HG03575 (cell line): ENCODE data around the gene PPL.

Experiments used
- ATAC-seq: cut with Tn5 transposase; IDR thresholded peaks from one replicate; pipeline ENCODE4 v1.9.1; 2021; ENCODE audit not compliant: unreplicated experiment, insufficient number of reproducible peaks, low FRiP score; ENCODE audit errors: extremely low read depth

Gene PPL

DNA sequence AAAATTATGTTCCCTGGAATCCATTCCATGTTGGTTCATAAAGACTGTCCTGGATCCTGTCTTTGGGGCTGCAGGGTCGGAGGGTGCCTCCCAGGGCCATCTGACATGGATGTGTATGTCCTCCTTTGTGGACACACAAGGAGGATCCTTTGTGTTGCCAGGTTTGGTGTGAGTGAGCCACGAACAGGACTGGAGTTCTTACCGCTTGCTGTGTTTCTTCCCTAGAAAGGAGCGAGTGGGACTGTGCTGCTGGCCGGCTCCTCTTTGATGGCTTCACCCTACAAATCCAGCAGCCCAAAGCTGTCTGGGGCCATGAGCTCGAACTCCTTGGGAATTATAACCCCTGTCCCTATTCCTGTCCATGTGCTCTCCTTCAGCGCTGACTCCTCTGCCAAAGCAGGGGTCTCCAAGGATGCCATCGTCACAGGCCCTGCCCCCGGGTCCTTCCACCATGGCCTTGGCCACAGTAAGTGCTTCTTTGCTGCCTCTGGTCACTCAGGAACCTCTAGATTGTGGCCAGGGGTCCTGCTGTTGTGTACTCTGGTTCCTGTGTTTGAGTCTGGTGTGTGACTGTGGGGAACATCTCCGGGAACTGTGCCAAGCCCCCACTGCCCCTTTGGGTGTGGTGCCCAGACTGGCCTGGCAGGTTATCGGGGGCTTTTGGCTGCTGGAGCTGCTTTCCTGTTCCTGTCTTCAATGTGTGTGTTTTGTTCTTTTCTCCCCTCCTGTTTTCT, 60.1 kb downstream of the PPL start:
- no peak for ATAC-seq

DNA sequence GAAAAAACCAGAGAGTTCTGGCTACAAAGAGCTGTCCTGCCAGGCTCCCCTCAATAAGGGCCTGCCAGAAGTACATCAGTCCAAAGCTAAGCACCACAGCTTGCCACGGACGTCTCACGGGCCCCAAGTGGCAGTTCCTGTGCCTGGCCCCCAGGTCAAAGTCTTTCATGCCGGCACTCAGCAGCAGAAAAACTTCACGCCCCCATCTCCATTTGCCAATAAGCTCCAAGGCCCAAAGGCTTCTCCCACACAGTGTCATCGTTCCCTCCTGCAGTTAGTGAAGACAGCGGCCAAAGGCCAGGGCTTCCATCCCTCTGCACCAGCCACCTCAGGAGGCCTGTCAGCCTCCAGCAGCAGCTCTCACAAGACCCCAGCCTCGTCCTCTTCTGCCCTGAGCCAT, 62.3 kb downstream of the PPL start:
- no peak for ATAC-seq

DNA sequence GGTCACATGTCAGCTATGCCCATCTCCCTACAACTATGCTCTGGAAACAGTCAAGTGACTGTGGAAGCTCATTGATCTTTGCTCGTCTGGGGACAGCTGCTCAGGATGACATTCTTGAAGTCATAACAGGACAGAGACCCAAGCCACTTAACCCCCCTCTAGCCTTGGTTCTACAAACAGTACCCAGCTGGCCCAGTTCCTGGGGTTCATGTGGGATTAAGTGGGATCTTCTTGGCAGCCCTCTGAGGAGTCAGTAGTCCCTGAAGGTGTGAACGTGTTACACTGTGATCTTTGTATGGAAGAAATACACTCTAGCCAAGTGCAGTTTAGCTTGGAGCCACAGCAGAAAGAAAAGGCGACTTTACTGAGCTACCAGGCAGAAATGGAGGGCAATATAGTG, 63.9 kb downstream of the PPL start:
- ATAC-seq = no peak

DNA sequence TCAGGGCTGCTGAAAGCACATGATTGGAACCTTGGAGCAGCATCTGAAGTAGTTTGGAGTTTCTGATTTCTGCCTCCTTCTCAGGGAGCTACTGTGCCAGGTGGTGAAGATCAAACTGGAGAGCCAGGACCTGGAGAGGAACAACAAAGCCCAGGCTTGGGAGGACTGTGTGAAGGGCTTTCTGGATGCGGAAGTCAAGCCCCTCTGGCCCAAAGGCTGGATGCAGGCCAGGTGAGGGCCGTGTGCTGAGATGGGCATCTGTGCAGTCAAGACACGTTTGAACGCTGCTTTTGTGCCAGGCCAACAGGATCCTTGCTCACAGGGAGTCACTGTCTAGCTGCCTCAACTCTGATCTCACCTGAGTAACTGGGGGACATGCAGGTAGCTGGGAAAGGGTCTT, 65.9 kb downstream of the PPL start:
- ATAC-seq = no peak

DNA sequence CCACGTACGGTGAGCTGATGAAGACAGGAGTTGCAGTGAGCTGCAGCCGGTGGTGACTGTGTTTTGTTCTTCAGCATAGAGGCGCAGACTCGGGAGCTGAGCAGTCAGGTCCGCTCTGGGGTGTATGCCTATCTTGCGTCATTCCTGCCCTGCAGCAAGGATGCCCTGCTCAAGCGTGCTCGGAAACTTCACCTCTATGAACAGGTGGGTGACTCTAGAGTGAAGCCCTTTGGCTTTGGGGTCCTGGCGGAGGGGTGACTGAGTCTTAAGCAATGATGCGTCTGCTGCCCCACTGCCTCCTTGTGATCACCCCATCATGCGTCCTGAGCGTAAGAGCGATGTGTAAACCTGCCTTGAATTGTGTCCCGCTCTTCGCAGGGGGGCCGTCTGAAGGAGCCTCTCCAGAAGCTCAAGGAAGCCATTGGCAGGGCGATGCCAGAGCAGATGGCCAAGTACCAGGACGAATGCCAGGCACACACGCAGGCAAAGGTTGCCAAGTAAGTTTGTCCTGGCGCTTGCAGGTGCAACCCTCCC, 66.7 kb downstream of the PPL start:
- no peak for ATAC-seq

DNA sequence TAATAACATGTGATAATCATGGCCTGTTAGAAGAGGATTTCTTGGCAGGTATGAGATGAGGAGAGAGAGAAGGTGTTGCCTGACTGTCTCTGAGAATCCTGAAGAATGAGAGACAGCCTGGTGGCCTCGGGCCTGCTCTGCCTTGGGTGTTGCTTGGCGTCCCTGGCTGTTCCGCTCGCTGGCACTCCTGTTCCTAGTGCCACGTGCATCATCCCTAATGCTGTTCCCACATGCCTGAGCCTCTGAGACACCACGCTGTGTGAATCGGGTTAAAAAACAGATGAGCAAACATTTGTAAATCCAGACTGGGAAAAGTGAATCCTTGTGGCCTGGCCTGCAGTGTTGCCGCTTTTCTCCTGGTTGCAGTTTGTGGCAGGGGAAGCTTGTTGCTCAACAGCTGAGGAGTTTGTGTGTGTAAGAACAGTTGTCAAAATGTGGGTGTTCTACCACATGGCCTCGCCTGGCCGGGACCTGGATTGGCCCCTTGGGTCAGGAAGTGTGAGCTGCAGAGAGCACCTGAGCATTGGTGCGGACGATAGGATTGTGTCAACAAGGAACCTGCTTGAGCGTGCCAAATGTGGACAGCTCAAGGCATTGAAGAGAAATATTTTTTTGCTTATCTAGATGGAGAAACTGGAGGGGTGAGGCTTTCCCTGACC, 67.7 kb downstream of the PPL start:
- ATAC-seq = no peak

DNA sequence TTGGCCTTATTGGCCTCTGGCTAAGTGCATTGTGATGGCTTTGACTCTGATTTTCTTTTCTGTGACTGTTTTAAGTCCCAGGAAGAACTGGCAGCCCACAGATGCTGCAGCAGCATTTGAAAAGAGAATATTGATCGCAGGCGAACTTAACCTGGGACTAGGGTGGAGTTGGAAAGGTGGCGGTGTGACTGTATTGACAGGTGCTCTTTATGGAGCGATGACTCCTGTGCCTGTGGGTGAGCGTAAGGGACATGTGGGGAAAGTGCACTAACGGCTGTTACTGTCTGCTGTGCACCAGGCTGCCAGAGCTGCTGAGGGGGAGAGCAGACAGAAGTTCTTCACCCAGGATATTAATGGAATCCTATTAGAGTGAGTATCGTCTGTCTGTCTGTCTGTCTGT, 68.4 kb downstream of the PPL start:
- ATAC-seq = no peak

DNA sequence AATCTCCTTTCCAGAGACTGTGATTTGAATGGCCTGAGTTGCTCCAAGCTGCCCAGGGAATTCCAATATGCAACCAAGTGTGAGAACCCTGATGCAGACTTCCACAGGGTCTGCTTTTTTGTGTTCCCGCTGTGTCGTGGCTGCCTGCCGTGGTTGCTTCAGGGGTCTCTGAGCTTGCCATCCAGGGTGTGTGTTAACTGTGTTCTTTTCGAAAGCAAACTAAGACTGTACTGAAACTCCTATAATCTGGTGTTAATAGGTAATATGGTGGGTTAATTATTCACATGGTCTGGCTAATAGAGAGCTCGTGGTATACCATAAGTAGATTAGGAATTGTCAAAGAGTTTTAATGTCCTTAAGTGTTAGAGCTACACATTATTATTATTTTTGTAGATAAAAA, 68.9 kb downstream of the PPL start:
- no peak for ATAC-seq

DNA sequence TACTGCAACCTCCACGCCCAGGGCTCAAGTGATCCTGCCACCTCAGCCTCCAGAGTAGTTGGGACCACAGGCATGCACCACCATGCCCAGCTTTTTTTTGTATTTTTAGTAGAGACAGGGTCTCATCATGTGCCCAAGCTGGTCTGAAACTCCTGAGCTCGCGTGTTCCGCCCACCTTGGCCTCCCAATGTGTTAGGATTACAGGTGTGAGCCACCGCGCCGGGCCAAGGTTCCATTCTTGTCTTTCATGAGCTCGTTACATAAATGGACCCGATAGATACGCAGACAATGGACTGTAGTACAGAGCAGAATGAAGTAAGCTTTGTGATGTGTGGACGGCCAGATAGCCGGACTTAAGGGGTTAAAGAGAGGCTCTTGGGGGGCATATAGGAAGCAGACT, 70.4 kb downstream of the PPL start:
- no peak for ATAC-seq

DNA sequence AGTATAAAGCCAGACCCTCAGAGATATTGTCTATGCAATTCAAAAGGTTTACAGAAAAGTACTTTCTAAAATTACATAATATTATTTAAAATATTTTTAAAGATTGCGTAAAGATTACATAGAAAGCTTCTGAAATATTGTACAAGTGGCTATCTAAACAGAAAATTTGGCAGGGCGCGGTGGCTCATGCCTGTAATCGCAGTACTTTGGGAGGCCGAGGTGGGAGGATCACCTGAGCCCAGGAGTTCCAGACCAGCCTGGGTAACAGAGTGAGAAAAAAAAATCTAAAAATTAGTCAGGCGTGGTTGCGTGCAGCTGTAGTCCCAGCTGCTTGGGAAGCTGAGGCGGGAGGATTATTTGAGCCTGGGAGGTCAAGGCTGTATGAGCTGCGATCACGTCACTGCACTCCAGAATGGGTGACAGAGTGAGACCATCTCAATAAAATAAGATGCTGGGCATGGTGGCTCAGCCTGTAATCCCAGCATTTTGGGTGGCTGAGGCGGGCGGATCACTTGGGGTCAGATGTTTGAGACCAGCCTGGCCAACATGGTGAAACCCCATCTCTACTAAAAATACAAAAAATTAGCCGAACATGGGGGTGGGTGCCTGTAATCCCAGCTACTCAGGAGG, 71.6 kb downstream of the PPL start:
- no peak for ATAC-seq

DNA sequence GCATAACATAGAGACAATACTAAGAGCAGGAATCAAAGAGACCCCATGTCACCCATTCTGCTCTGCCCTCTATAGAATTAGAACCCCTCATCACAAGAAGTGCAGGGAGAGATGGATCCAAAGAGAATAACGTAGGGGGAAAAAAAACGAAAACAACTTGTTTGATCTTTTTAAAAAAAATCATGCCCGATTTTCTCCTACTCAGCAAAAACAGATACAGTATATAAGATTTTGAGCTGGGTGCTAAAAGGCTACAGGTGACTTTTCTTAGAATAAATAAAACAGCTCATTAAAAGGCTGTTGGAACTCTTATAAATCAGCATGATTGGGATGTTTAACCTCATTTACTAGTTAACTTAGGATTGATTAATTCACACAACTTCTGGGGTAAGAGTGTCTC, 72.2 kb downstream of the PPL start:
- ATAC-seq = no peak

DNA sequence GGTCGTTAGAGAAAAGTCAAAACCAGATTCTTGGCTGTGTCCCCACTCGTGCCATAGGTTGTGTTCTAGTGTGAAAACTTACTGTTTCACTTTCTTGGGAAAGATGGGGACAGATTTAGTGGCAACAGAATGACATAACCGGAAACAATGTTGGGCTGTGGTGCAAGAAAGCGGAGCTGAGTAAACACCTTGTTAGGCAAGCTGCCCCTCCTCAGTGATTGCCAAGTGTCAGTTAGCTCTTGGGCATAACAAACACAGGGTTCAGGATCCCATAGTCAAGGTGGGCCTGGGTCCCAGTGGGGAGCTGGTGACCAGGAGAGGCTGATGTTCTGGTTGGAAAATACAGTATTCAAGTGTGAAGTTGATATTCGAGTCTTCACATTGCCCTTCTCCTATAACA, 74.3 kb downstream of the PPL start:
- ATAC-seq = no peak

DNA sequence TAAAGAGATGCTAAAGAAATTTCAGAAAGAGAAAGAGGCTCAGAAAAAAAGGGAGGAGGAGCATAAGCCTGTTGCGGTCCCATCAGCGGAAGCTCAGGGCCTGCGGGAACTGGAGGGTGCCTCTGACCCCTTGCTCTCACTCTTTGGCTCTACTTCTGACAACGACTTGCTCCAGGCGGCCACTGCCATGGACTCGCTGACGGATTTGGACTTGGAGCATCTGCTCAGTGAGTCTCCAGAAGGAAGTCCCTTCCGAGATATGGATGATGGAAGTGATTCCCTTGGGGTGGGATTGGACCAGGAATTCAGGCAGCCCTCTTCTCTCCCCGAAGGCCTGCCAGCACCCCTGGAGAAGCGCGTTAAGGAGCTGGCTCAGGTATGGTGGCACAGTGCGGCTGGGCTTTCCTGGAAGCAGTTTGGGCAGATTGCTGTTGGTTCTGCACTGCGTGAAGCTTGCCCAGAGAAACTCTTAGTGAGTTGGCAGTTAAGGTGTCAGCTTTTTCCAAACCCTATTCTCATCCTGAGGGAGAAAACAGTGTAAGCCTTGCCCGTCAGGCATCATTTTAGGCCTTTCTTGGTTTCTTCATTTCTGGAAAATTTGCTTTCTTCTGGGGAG, 76.1 kb downstream of the PPL start:
- ATAC-seq = no peak

DNA sequence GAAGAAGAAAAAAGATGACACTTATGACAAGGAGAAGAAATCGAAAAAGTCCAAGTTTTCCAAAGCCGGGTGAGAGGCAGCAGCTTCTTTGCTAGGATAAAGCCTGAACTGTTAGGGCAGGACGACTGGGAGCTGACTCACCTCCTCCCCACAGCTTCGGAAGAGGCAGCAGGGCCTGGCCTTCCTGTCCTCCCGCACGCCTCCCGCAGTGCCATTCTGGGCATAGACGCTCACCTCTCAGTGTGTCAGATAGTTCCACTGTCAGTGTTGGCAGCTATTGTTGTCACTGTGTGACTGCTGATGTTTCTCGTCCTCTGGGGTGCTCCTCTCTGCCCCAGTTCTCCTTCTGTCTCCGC, 77.1 kb downstream of the PPL start:
- ATAC-seq = no peak

DNA sequence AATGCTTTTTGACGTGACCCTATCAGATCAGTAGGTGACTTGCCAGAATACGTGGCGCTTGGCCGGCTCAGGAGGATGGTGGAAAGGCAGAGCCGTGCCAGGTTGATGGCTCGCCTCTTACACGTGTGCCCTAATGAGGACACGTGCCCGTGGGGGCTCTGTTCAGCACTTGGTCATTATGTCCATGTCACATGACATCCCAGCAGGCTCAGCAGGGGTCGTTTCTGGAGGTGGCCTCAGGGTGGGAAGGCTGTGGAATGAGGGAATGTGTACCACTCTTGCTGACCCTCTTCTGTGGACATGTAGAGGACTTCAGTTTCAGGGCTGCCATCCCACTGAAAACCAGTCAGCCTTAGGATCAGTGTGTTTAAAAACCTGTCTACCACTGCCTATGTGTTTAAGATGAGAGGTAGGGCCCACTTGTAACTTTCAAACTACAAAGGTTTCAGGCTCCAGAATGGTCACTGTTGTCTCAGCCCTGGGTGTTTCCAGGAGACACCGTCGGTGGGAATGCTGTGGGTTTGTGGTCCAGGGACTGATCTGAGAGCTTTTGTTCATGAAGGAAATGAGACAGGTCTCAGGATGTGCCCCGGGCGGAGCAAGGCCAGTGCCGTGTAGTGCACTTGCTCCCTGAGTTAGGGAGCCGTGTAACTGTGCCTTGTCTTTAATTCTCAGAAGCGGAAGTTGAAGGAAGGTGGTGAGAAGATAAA, 77.6 kb downstream of the PPL start:
- ATAC-seq = no peak

DNA sequence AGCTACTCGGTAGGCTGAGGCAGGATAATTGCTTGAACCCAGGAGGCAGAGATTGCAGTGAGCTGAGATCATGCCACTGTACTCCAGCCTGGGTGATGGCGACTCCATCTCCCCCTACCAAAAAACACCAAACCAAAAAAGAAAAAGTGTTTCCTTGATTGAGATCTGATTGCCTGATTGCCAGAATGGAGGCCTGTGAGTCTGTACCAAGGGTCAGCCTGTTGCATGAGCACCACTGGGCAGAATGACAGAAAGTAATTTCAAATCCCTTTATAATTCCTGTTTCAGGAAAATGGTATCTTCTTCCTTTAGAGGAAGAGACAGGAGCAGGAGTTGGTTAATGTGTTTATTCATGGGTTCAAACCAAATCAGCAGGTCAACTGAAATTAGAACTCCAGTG, 81.1 kb downstream of the PPL start:
- no peak for ATAC-seq

DNA sequence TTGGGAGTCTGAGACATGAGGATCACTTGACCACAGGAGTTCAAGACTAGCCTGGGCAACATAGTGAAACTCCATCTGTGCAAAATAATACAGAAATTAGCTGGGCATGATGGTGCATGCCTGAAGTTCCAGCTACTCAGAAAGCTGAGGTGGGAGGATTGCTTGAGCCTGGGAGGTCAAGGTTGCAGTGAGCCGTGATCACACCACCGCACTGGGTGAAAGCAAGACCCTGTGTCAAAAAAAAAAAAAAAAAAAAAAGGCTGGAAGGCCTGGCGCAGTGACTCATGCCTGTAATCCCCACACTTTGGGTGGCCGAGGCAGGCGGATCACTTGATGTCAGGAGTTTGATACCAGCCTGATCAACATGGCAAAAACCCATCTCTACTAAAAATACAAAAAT, 81.6 kb downstream of the PPL start:
- ATAC-seq = no peak

DNA sequence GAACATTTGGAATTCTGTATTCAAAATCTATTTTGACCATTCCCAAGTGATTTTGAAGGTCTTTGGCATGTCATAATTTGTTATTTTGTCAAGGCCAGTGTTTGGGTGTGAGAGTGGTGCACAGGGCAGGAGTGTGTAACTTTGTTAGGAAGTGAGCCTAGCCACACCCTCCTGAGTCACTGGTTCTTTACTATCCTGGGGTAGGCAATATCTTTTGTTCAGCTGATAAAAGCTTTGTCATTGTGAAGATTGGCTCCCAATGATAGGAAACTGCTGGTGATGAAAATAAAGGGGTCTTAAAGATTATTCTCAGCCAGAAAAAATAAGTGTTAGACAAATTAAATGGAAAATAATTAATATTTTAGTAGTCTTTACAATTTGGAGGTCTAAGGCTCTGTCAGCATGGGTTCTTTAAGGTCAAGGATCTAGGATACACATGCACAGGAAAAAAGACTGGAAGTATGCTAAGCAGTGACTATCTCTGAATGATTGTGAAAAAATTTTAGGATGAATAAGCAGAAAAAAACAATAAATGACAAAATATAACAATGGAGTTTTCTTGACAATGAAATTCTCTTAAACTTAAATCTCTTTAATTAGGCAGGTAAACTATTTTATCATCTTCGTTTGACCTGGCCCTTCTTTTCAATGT, 84.6 kb downstream of the PPL start:
- ATAC-seq = no peak

DNA sequence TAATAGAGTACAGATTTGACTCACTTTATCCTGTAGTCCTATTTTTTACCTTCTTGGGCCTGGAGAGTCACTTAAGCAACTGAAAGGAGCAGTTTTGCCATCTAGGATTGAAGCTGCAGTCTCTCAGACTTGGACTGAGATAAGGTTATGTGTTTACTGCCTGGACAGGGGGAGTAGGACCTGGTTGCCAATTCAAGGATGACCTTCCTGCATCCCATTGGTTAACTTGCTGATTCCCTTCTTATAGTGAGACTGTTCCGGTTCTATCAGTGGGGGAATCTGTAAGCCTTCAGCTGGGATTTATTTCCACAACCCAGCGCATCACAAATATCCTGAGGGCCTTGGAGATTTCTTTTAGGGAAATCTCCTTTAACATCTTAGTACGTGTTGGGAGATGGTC, 86.7 kb downstream of the PPL start:
- no peak for ATAC-seq
